ENCODE measurements around the gene EOMES.

DNA sequence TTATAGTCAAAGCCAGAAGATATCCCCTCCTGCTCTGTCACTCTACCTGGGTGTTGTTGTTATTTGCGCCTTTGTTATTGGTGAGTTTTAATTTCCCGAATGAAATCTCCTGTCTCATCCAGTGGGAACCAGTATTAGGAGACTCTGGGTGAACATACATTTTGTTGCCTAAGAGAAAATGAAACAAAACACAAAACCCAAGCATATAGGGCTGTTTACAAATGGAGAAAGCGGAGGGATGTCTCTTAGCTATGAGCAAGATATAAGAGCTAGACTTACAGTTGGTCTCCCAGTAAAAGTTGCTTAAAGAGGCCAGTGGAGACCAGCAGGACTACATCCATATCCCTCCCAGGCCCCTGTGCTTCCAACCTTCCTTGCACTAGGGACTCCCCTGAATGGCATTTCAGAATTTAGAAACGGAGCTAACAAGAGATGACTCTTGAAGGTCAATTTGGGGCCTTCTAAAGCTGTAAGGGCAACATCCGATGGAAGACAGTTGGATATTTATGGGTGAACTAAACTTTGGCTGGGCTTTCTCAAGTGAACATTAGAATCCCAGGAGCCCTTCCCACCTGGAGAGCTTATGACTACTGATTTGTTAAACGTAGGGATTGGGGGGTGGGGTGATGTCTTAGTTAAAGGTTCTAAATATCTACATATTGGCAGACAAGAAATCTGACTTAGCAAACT lies 2.7 kb downstream of the EOMES start:
- TF ChIP-seq, protein P1, sequence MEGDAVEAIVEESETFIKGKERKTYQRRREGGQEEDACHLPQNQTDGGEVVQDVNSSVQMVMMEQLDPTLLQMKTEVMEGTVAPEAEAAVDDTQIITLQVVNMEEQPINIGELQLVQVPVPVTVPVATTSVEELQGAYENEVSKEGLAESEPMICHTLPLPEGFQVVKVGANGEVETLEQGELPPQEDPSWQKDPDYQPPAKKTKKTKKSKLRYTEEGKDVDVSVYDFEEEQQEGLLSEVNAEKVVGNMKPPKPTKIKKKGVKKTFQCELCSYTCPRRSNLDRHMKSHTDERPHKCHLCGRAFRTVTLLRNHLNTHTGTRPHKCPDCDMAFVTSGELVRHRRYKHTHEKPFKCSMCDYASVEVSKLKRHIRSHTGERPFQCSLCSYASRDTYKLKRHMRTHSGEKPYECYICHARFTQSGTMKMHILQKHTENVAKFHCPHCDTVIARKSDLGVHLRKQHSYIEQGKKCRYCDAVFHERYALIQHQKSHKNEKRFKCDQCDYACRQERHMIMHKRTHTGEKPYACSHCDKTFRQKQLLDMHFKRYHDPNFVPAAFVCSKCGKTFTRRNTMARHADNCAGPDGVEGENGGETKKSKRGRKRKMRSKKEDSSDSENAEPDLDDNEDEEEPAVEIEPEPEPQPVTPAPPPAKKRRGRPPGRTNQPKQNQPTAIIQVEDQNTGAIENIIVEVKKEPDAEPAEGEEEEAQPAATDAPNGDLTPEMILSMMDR (IDR thresholded peaks at IDR 0.05), result no peak
- TF ChIP-seq POLR2A (IDR thresholded peaks at IDR 0.05) (no peak), POLR2AphosphoS5 (IDR thresholded peaks at IDR 0.05) (no peak)

Measured in breast epithelium (tissue), 3 donors.